Activated T-helper 2 cell treated with anti-CD3 and anti-CD28 coated beads, Interferon-gamma antibody, Interleukin-2, Interleukin-4, amounts not matched to agents 10 μg/mL and 5 μg/mL and 100 μg/mL, durations not matched to agents 14 hours and 24 hours and 36 hours (primary cell): ENCODE data around the gene CGNL1. TPM values are rescaled to one million over a fixed set of nuclear protein-coding genes. Genes with fewer than 3 reads are reported as not detected.

Source experiments
- DNase-seq: peaks from one replicate; pipeline ENCODE4 v3.0.0; 2021; ENCODE audit warnings: low spot score
- H3K27ac Mint-ChIP-seq: one replicate; pipeline ENCODE4 v1.8.0; 2021; ENCODE audit warnings: mixed read lengths
- H3K27me3 Mint-ChIP-seq: one replicate; pipeline ENCODE4 v1.8.0; 2021; ENCODE audit warnings: low read depth, mixed read lengths
- H3K36me3 Mint-ChIP-seq: one replicate; pipeline ENCODE4 v1.8.0; 2021; ENCODE audit warnings: low read depth, mixed read lengths
- H3K4me1 Mint-ChIP-seq: one replicate; pipeline ENCODE4 v1.8.0; 2021; ENCODE audit warnings: low read depth, mixed read lengths
- H3K4me3 Mint-ChIP-seq: one replicate; pipeline ENCODE4 v1.8.0; 2021; ENCODE audit warnings: low read depth, mild to moderate bottlenecking, moderate library complexity, mixed read lengths
- H3K9me3 Mint-ChIP-seq: one replicate; pipeline ENCODE4 v1.8.0; 2021; ENCODE audit warnings: mixed read lengths
- intact Hi-C: fragments of 100-400 bp; cut with micrococcal nuclease; formaldehyde crosslinking; loops from one replicate; pipeline ENCODE4 v1.15.1; 2023
- total RNA-seq: library from RNA; stranded (reverse); gene quantifications from 2 replicates; pipeline ENCODE4 v1.2.3, GENCODE V29; 2022

CGNL1 gene
- total RNA-seq, 1 donor from 2014 or later, result not detected

GRCh38 chr15:57493351-57493750 is 117.0 kb downstream of the CGNL1 start:
- intact Hi-C loops, result no loop called here
- Mint-ChIP-seq H3K36me3 (no peaks in the 10 kb centered on the region), H3K27me3 (peaks cover 17% of the 10 kb centered on the region), H3K4me1 (peaks cover 2% of the 10 kb centered on the region), H3K9me3 (no peaks in the 10 kb centered on the region), H3K27ac (no peak overlapping the region), H3K4me3 (no peak overlapping the region)
- no peak for DNase-seq

- no peaks in the 10 kb centered on the region for H3K9me3 Mint-ChIP-seq
- intact Hi-C loops, result no loop called here
- H3K4me1 Mint-ChIP-seq, result peaks cover 2% of the 10 kb centered on the region
- H3K27me3 Mint-ChIP-seq, result peaks cover 15% of the 10 kb centered on the region
- no peak overlapping the region for H3K4me3 Mint-ChIP-seq
- no peak for DNase-seq
- H3K36me3 Mint-ChIP-seq, result no peaks in the 10 kb centered on the region
- no peak overlapping the region for H3K27ac Mint-ChIP-seq
These were observed 118.3 kb downstream of the CGNL1 start for GRCh38 chr15:57494581-57494980.

GRCh38 chr15:57495041-57495440 is 118.7 kb downstream of the CGNL1 start:
- Mint-ChIP-seq H3K4me1 (peaks cover 2% of the 10 kb centered on the region), H3K27me3 (peaks cover 12% of the 10 kb centered on the region), H3K9me3 (no peaks in the 10 kb centered on the region), H3K36me3 (no peaks in the 10 kb centered on the region), H3K27ac (no peak overlapping the region), H3K4me3 (no peak overlapping the region)
- DNase-seq, result no peak
- intact Hi-C loops, result no loop called here

GRCh38 chr15:57495554-57496165 is 119.4 kb downstream of the CGNL1 start:
- DNase-seq, result no peak
- intact Hi-C loops, result no loop called here
- Mint-ChIP-seq H3K27ac (no peak overlapping the region), H3K36me3 (no peaks in the 10 kb centered on the region), H3K9me3 (no peaks in the 10 kb centered on the region), H3K4me1 (peaks cover 2% of the 10 kb centered on the region), H3K27me3 (peaks cover 10% of the 10 kb centered on the region), H3K4me3 (no peak overlapping the region)

DNA sequence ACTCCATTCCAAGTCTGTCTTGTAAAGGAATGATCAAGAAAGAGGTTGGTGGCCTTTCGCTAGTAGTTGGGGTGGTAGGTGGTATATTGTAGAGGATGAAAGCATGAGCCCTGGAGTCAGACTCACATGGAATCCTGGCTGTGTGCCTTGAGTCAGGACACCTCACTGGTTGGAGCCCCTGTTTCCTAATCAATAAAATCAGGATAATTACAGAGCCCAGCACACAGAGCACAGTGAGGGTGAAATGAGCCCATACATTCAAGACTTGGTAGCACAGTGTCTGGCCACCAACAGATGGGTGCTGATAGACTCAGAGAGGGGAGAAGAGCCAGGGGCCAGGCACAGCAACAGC is 120.3 kb downstream of the CGNL1 start:
- H3K36me3 Mint-ChIP-seq, result no peaks in the 10 kb centered on the region
- intact Hi-C loops, result no loop called here
- DNase-seq, result no peak
- peaks cover 7% of the 10 kb centered on the region for H3K27me3 Mint-ChIP-seq
- H3K27ac Mint-ChIP-seq, result no peak overlapping the region
- peaks cover 2% of the 10 kb centered on the region for H3K4me1 Mint-ChIP-seq
- no peak overlapping the region for H3K4me3 Mint-ChIP-seq
- H3K9me3 Mint-ChIP-seq, result no peaks in the 10 kb centered on the region

DNA sequence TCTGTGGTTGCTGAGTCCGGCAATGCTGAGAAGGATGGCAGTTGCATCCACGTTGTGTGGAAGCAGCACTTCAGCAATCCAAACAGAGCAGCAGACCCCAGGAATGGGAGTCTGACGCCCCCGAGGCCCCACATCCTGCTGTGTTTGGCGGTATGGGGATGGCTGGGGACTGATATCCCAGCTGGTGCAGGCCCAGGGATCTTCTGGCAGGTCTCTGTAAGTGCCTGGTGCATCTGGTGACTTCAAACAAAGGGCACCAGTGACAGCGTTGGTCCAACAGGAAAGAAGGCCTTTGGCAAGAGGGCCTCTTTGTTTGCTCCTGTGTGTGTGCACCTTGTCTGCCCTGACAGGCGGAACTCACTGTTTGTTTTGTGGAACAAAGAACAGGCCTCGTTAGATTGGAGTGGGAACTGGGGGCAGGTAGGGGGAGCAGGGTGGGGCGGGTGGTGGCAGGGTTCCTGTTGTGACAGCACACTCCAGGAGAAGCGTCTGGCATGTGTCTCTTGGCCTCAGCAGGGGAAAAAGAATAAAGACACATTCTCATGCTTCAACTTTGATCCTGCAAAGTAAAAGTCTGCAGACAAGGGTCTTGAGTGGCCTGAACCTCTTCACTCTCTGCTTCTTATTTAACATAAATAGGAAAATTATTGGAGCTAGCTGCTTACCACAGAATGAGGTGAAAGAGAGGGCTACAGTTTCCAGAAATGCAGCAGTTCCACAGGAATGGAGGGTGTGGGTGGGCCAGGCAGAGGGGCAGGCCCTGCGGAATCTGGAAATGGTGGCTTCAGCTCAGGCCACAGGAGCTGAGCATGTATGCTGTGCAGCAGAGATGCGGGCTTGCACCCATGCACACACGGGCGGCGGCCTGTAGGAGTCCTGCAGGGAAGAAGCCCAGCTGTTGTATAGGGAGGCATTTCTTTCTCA is 120.9 kb downstream of the CGNL1 start:
- H3K9me3 Mint-ChIP-seq, result no peaks in the 10 kb centered on the region
- no peak overlapping the region for H3K4me3 Mint-ChIP-seq

DNA sequence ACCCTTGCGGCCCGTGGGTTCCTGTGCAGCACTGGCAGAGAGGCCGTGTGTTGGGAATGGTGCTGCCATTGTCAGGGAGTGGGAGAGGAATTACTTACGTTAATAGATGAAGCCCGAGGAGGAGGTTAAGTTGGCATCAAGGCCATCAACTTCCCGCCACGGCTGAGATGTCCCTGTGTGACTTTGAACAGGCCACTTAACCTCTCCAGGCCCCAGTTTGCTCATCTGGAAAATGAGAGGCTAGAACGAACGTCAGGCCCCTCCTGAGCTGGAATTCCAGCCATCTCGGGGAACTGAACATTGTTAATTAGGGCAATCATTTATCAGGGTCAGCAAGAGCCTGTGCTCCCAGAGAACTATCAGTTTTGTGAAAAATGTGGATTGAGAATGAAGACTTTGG is 124.0 kb downstream of the CGNL1 start:
- Mint-ChIP-seq H3K4me1 (peaks cover under 1% of the 10 kb centered on the region), H3K4me3 (no peak overlapping the region), H3K27me3 (no peaks in the 10 kb centered on the region), H3K9me3 (no peaks in the 10 kb centered on the region), H3K27ac (no peak overlapping the region), H3K36me3 (no peaks in the 10 kb centered on the region)
- DNase-seq, result no peak
- intact Hi-C loops, result no loop called here

More for the DNA sequence above, 120.9 kb downstream of the CGNL1 start:
- Mint-ChIP-seq H3K27me3 (peaks cover 5% of the 10 kb centered on the region), H3K4me1 (peaks cover 2% of the 10 kb centered on the region), H3K27ac (no peak overlapping the region), H3K36me3 (no peaks in the 10 kb centered on the region)
- intact Hi-C loops, result no loop called here
- DNase-seq, result no peak

GRCh38 chr15:57500979-57501576 is 124.8 kb downstream of the CGNL1 start:
- intact Hi-C loops, result no loop called here
- Mint-ChIP-seq H3K27me3 (no peaks in the 10 kb centered on the region), H3K4me3 (no peak overlapping the region), H3K27ac (no peak overlapping the region), H3K36me3 (no peaks in the 10 kb centered on the region), H3K9me3 (no peaks in the 10 kb centered on the region), H3K4me1 (no peaks in the 10 kb centered on the region)
- no peak for DNase-seq

DNA sequence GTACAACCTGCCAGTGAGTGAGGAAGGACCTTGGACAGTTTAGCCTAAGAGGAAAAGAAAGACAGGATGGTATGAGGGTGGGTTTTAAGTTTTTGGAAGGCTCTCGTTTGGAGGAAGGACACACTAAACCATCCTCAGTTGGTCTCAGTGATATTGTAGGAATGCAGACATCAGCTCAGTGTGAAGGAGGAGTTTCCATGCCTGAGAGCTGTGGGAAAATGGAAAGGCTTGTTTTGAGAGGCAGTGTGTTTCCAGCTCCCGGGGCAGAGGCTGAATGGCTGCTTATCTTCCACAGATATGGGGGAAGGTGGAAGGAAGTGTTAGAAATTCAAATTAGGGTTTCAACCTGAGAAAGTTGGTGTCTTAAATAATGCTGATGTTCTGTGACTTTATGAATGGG is 125.8 kb downstream of the CGNL1 start:
- DNase-seq, result no peak
- Mint-ChIP-seq H3K36me3 (no peaks in the 10 kb centered on the region), H3K4me3 (no peak overlapping the region), H3K9me3 (no peaks in the 10 kb centered on the region), H3K27me3 (no peaks in the 10 kb centered on the region), H3K27ac (no peak overlapping the region), H3K4me1 (no peaks in the 10 kb centered on the region)
- intact Hi-C loops, result no loop called here

GRCh38 chr15:57503051-57503702 is 126.9 kb downstream of the CGNL1 start:
- intact Hi-C loops, result no loop called here
- Mint-ChIP-seq H3K27ac (no peak overlapping the region), H3K4me1 (no peaks in the 10 kb centered on the region), H3K9me3 (no peaks in the 10 kb centered on the region), H3K4me3 (no peak overlapping the region), H3K27me3 (peaks cover 2% of the 10 kb centered on the region), H3K36me3 (no peaks in the 10 kb centered on the region)
- no peak for DNase-seq

DNA sequence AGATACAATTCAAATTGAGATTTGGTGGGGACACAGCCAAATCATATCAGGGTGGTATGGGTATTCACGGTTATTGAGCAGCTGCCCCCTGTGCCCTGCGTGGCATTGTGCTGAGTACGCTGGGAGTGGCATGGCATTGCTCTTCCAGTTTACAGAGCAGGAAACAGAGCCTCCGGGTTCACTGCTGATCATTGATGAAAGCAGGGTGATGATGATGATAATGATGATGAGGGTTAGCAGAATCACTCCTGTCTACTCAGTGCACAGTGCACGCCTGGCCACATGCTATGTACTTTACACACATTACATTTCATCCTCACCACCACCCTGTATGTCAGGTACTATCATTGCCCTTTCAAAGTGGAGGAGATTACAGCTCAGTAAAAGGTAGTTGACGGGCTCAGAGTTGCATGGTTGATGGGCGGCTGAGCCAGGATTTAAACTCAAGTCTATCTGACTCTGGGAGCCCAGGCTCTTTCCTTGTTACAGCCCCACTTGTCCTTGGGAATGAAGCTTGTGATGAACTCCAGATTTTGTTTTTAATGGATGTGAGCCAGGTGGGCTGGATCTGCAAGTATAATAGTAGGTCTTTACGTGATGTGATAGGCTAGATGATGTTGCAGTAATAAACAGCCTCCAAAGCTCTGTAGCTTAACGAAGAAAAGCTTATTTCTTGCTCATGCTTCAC is 127.8 kb downstream of the CGNL1 start:
- H3K27ac Mint-ChIP-seq, result no peak overlapping the region
- H3K27me3 Mint-ChIP-seq, result peaks cover 2% of the 10 kb centered on the region
- H3K9me3 Mint-ChIP-seq, result no peaks in the 10 kb centered on the region
- no peak for DNase-seq
- no peaks in the 10 kb centered on the region for H3K4me1 Mint-ChIP-seq
- no peak overlapping the region for H3K4me3 Mint-ChIP-seq
- intact Hi-C loops, result no loop called here
- H3K36me3 Mint-ChIP-seq, result no peaks in the 10 kb centered on the region

- DNase-seq, result no peak
- peaks cover 2% of the 10 kb centered on the region for H3K27me3 Mint-ChIP-seq
- H3K9me3 Mint-ChIP-seq, result no peaks in the 10 kb centered on the region
- intact Hi-C loops, result no loop called here
- H3K27ac Mint-ChIP-seq, result no peak overlapping the region
- no peak overlapping the region for H3K4me3 Mint-ChIP-seq
- H3K36me3 Mint-ChIP-seq, result no peaks in the 10 kb centered on the region
- H3K4me1 Mint-ChIP-seq, result no peaks in the 10 kb centered on the region
These were observed 128.3 kb downstream of the CGNL1 start for GRCh38 chr15:57504599-57504940.
